Measurements from ENCODE around the gene PAF1.
"Not testable (repeated sequence)": the region's sequence is repeated elsewhere in the genome, so short reads cannot be mapped to it uniquely, and the experiment has no call there.

The PAF1 gene

GRCh38 chr19:39341719-39342604 is 48.9 kb downstream of the PAF1 start, which contains the start of gene SAMD4B:
TSS of gene SAMD4B (plus strand) at chr19:39342421. CDS start at chr19:39356894, 14,473 bp downstream.
- ChIA-PET CTCF (interaction anchor here (0.6 to 0.8 kb wide), 2 partner anchors 36 to 49 kb away, joined by 3 to 4 read pairs; no protein-coding TSS in a partner anchor), POLR2A (ENCODE audit: low non-redundant PET) (interaction anchor here (0.6 to 0.7 kb wide), 3 partner anchors 59 to 94 kb away, joined by 3 to 4 read pairs (median 3); partner anchors contain the start of gene RPS16)
- DNase-seq (ENCODE audit: low spot score): peak; percentile 97
- peak; percentile 82 for TF ChIP-seq CTCF (conservative IDR thresholded peaks at IDR 0.05; ENCODE audit: low read depth)
- peak within 1 kb of the TSS; percentile 83 for H3K27ac ChIP-seq

GRCh38 chr19:39341129-39341718 is 49.7 kb downstream of the PAF1 start:
- TF ChIP-seq CTCF (conservative IDR thresholded peaks at IDR 0.05; ENCODE audit: low read depth): no peak
- CTCF ChIA-PET: interaction anchor here (0.8 kb wide), 1 partner anchor 48 kb away, joined by 4 read pairs; no protein-coding TSS in a partner anchor
- H3K27ac ChIP-seq: peak overlapping the region; percentile 83
- DNase-seq (ENCODE audit: low spot score): no peak
- POLR2A ChIA-PET (ENCODE audit: low non-redundant PET): no interaction called here

GRCh38 chr19:39340156-39340555 is 50.8 kb downstream of the PAF1 start:
- DNase-seq (ENCODE audit: low spot score); CTCF ChIA-PET; H3K27ac ChIP-seq; POLR2A ChIA-PET (ENCODE audit: low non-redundant PET): not testable (repeated sequence)

GRCh38 chr19:39339674-39340073 is 51.2 kb downstream of the PAF1 start:
- DNase-seq (ENCODE audit: low spot score): no peak
- no peak for TF ChIP-seq CTCF (conservative IDR thresholded peaks at IDR 0.05; ENCODE audit: low read depth)
- POLR2A ChIA-PET (ENCODE audit: low non-redundant PET): no interaction called here
- no peak overlapping the region for H3K27ac ChIP-seq
- CTCF ChIA-PET: no interaction called here

GRCh38 chr19:39336483-39336882 is 54.4 kb downstream of the PAF1 start:
- ChIA-PET CTCF (interaction anchor here (0.6 kb wide), 1 partner anchor 10 kb away, joined by 3 read pairs; no protein-coding TSS in a partner anchor), POLR2A (ENCODE audit: low non-redundant PET) (no interaction called here)
- TF ChIP-seq CTCF (conservative IDR thresholded peaks at IDR 0.05; ENCODE audit: low read depth): no peak
- DNase-seq (ENCODE audit: low spot score): no peak
- no peak overlapping the region for H3K27ac ChIP-seq
